OCI-LY1 (cell line): ENCODE results near the gene RUVBL1.

Experiments used
- CTCF ChIP-seq: fragments of 200-600 bp; sonication (generic), shearing (Covaris generic); IDR thresholded peaks from 2 replicates; pipeline ENCODE4 v1.5.1; 2017; ENCODE audit warnings: mild to moderate bottlenecking, antibody characterized with exemption, low read length, moderate library complexity, mixed read lengths
- EZH2 ChIP-seq: fragments of 200-600 bp; sonication (generic), shearing (Covaris generic); IDR thresholded peaks from 2 replicates; pipeline ENCODE4 v1.8.0; 2017; ENCODE audit warnings: borderline replicate concordance, mixed run types, mild to moderate bottlenecking, antibody characterized with exemption, low read length, moderate library complexity, mixed read lengths

DNA sequence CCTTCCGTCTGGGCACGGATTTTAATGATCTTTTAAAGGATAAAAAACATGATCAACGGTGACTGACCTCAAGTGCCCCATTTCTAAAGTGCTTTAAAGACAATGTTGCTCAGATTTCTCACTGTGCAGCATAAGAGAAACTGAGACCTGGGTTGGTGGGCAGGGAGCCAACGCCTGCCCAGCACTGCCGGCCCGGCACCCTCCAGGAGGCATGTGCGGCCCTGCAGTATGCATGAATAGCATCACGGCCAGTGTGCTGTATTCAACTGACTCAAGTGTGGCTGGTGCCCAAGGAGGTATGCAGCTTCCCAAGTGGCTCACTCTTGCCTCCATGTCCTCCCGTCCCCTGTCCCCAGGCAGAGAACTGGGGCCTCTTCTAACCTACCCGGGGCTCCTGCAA lies 41.1 kb downstream of the RUVBL1 start:
- TF ChIP-seq CTCF: no peak
- no peak for TF ChIP-seq EZH2
